GM12801 (cell line): ENCODE data around the gene TMBIM1.

ENCODE experiments used
- CTCF ChIP-seq: IDR thresholded peaks from one replicate; pipeline ENCODE4 v1.5.1; 2011; ENCODE audit warnings: control low read depth; ENCODE audit not compliant: insufficient read length; ENCODE audit errors: extremely low read depth

TMBIM1 gene

GRCh38 chr2:218301176-218301819, 9.0 kb upstream of the TMBIM1 start:
- TF ChIP-seq CTCF: peak; percentile 36

GRCh38 chr2:218300141-218300540, 7.8 kb upstream of the TMBIM1 start:
- TF ChIP-seq CTCF: no peak

- no peak for TF ChIP-seq CTCF
Measured at GRCh38 chr2:218298314-218298875, 6.1 kb upstream of the TMBIM1 start.

GRCh38 chr2:218296847-218297246, 4.5 kb upstream of the TMBIM1 start:
- TF ChIP-seq CTCF: no peak

GRCh38 chr2:218296200-218296599, 3.9 kb upstream of the TMBIM1 start:
- TF ChIP-seq CTCF: no peak

- no peak for TF ChIP-seq CTCF
Measured at GRCh38 chr2:218295029-218295428, 2.7 kb upstream of the TMBIM1 start.

GRCh38 chr2:218294430-218295022, 2.2 kb upstream of the TMBIM1 start:
- TF ChIP-seq CTCF: no peak
